ENCODE data around the gene DHFR.
"Not testable (repeated sequence)": the region's sequence is repeated elsewhere in the genome, so short reads cannot be mapped to it uniquely, and the experiment has no call there.

DHFR gene

DNA sequence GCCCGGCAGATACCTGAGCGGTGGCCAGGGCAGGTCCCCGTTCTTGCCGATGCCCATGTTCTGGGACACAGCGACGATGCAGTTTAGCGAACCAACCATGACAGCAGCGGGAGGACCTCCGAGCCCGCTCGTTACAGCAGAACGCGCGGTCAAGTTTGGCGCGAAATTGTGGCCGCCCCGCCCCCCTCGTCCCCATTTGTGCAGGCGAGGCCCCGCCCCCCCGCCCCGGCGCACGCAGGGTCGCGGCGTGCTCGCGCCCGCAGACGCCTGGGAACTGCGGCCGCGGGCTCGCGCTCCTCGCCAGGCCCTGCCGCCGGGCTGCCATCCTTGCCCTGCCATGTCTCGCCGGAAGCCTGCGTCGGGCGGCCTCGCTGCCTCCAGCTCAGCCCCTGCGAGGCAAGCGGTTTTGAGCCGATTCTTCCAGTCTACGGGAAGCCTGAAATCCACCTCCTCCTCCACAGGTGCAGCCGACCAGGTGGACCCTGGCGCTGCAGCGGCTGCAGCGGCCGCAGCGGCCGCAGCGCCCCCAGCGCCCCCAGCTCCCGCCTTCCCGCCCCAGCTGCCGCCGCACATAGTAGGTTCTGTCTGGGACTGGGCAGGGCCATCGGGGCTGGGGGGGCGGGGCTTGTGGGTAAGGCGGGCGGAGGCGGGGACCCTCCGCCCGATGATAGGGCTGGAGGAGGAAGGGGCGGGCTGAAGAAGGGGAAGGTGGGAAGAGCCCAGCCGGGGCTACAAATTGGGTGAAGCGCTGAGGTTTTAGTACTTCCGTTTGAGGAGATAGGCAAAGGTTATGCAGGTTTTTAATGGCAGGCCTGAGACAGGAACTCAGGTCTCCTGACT lies at the start of gene DHFR, which contains the start of gene MSH3:
TSS of gene DHFR (minus strand) at position 593 of the 840 bp plus-strand sequence. CDS start at position 99, 494 bp downstream.
TSS of gene MSH3 (plus strand) at position 262 of the 840 bp plus-strand sequence. CDS start at position 338, 76 bp downstream.
- DNase-seq (ENCODE audit: low spot score), result peak; percentile 89

DNA sequence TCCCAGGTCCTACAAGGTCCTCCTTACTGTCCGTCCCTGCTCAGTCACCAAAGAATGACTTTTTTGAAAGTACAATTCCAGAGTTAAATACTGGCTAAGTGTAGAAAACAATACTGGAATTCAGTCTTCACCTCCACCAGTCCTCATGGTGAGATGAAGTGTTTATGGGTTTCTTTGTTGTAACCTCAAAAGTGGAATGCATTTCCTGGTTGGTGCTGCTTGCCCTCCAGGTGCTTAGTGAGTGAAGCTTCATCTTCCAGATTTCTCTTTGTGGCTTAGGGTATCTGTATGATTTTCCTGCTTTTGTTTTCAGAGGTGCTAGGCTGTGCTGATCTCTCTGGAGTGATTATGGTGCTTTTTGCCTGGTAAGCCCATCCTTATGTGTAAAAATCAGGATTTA lies 49.4 kb upstream of the DHFR start:
- peak; percentile 5 for DNase-seq (ENCODE audit: low spot score)

DNA sequence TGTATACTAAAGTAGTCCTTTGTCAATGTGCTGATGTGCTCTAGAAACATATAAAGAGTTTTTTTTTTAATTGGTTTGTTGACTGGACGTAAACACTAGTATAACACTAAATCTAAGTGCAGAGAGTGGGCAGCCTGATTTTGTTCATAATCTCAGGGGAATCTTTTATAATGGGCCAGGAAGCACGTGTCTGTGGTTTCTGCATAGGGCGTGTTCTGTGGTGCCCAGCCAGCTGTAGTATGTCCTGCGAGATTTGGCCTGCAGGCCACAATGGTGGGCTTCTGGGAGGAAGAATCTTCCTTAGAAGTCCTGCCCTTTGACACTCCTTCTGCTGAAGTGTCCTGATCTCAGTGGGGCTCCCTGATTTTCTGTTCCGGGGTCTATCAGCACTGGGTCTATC lies 49.0 kb upstream of the DHFR start:
- DNase-seq (ENCODE audit: low spot score), result peak; percentile 21

DNA sequence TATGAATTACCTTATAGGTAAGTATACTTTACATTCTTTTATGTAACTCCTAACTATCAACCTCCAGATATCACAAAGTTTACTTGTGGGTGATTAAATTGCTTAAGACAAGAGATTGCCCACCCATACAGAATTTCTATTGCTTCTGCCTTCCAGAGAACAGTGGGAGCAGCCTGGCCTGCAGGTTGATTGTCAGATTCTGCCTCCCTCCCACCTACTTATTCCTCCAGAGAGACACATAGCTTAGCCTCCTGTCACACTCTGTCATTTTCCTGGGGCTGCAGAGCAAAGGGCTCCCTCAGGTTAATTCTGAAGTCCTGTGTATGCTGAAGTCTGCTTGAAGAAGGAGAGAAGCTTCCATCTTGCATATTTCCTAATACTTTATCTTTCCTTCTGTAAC lies 48.5 kb upstream of the DHFR start:
- DNase-seq (ENCODE audit: low spot score), result no peak

DNA sequence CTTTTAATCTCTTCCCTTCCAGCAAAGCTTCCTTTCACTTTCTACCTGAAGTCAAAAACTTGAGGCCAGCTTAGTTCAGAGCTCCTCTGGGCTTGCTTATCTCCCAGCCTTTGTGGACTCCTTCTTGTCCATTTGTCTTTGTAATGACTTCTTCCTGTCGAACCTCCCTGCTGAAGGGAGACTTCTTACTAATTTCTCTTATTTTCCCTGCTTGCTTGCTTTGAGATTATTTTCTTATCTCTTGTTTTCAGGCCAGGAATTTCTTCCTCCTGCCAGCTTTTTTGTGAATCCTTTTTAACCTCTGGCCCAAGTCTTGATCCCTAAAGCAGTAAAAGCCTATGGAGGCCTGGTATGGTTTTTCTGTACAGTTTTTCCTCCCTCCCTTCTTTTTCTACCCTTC lies 46.8 kb upstream of the DHFR start:
- no peak for DNase-seq (ENCODE audit: low spot score)

DNA sequence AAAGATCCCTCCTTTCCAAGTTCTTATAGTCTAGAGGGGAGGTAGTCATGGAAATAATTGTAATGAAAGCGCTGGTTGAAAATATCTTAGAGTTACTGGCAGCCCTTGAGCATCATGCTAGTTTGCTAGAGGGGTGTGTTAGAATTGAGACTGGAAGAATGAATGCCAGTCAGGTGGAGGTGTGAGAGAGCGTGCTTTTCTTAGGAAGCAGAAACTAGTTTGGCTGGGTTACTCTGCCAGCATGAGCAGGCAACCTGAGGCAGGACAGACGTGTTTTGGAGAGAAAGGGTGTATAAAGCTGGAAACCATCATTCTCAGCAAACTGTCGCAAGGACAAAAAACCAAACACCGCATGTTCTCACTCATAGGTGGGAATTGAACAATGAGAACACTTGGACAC lies 43.6 kb upstream of the DHFR start:
- no peak for DNase-seq (ENCODE audit: low spot score)

DNA sequence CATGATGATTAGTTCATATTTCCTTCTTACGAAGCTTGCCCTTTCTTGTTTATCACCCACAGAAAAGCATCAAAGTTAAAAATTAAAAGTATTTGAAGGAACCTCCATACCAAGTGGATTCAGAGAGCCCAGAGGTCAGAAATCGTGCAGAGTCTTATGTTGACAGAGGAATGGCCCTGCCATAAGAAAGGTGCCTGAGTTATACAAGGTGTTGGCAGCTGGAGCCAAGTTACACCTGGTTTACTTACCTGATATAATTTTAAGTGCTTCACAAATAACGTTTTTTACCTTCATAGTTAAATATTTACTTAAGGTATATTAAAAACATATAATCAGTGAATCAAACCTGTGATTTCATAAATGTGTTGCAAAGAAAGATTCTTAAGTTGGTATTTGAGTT lies 42.3 kb upstream of the DHFR start:
- DNase-seq (ENCODE audit: low spot score), result no peak

DNA sequence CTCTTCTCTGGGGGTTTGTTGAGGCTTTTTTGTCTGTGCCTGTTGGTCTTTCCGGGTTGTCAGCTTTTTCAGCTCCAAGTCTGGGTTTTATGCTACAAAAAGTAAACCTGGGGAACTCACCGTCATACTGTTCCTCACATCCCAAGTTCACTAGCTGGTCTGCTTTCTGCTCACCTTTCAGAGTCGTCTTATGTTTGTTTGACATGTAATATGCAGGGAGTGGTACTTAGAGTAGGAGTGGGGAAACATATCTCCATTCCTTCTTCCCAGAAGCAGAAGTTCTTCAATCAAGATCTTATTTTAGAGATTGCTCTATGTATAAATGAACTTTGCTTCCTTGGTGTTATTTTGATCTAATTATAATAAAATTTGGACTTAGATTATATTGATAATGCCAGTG lies 41.7 kb upstream of the DHFR start:
- DNase-seq (ENCODE audit: low spot score), result no peak

DNA sequence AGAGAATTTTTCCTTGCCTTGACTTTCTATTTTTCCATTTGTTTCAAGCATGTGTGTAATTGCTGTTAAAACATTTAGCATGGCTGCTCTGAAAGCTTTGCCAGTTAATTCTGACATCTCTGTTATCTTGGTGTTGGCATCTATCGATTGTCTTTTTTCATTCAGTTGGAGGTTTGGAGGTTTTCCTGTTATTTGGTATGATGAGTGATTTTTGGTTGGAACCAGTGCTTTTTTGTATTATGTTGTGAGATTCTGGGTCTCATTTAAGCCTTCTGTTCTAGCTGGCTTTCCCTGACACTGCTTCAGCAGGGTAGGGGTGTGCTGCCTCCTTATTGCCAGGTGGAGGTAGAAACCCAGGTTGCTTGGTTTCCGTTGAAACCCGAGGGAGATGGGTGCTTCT lies 40.9 kb upstream of the DHFR start:
- no peak for DNase-seq (ENCODE audit: low spot score)

DNA sequence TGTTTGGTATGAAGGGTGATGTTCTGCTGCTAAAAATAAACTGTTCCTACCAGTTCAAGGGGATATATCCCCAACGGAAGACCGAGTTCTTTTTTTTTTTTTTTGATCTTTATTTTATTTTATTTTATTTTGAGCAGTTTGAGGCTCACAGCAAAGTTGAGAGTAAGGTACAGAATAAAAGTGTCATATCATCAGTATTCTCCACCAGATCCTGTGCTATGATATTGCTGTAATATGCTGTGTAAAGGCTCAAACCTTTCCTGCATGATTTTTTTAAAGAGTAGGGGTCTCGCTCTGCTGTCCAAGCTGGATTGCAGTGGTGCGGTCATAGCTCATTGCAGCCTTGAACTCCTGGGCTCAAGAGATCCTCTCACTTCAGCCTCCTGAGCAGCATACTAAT lies 34.8 kb upstream of the DHFR start:
- no peak for DNase-seq (ENCODE audit: low spot score)

DNA sequence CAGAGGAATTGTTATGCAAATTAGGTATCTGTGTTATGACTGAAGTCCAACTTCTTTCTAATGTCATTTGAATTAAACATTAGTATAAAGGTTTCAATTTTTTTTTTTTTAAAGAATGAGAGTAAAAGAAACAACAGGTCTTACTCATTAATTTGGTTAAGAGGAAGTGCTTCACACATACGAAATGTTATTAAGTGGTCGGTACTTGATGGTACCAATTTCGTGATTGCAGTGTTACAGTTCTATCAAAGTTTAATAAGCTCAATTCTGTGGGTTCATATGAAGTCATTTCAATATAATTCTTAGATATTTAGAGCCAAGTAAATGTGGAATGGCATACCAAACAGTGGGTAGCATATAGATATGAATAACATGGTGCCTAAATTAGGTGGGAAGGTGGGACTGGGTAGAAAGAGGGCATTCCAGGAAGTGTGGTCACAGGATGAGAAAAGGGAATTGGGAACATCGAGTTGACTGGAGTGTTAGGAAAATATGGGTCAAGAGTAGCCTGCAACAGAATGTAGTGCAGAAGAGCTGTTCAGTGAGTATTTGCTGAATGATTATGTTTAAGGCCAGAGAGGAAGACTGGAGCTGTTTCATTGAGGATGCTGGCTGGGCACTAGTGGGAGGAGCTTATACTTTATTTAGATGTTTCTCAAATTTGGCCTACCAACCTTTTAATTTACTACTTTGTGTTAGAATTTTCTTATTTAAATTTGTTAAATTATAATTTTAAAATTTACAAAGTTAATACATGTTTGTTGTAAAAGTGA lies 34.1 kb upstream of the DHFR start:
- DNase-seq (ENCODE audit: low spot score), result no peak

DNA sequence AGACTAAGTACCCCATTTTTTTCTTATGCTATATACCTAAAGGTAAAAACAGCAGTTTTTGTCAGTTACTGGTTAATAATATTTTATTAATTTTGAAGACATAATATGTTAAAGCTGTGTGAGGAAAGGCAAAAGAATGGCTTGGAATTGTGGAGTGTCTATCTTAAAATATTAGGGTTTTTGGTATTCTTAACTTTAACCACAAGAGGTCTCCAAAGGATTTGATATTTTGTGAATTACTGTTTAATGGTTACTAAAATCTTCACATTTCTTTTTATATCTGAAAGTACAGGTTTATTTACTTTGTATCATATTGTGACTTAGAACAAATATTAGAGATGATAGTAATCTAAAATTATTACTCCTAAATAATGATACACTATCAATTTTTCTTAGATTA lies 32.0 kb upstream of the DHFR start:
- DNase-seq (ENCODE audit: low spot score), result peak; percentile 9

DNA sequence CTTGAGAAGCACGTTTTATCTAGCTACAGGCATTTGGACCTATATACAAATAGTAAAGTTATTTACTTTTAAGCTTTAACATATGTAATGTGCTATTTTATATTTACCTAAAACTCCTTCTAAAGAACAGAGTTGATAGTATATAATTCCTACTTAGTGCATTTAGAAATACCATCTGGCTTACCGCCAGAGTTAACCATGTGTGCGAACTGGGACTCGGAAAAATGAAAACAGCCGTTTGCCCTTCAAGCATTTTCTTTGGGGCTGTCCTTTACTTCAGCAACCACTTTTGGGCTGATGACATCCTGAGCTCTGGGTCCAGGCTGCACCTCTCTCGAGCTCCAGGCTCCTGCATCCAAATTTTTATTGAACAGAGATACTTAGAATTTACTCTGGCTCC lies 21.9 kb upstream of the DHFR start:
- no peak for DNase-seq (ENCODE audit: low spot score)

DNA sequence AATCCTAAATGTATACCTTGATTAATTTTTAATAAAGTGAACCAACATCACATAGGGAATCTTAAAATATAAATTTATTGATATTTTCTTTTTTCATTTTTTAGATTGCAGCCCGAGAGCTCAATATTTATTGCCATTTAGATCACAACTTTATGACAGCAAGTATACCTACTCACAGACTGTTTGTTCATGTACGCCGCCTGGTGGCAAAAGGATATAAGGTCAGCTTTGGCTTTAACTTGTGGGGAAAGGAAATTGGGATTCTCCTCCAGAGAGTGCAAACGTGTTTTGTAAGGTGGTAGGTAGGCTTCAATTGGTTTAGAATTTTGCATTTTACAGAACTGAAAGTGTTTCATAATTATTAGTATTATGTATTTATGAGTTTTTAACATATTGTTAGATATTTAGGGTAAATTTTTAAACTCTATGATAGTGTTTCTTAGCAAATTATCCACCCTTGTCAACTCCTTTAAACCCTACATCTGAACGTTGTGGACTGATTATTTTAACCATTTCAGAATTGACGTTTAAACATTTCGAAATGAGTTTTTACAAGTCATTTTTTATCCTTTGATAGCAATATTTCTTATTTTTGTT lies 17.5 kb upstream of the DHFR start:
- DNase-seq (ENCODE audit: low spot score), result peak; percentile 67

DNA sequence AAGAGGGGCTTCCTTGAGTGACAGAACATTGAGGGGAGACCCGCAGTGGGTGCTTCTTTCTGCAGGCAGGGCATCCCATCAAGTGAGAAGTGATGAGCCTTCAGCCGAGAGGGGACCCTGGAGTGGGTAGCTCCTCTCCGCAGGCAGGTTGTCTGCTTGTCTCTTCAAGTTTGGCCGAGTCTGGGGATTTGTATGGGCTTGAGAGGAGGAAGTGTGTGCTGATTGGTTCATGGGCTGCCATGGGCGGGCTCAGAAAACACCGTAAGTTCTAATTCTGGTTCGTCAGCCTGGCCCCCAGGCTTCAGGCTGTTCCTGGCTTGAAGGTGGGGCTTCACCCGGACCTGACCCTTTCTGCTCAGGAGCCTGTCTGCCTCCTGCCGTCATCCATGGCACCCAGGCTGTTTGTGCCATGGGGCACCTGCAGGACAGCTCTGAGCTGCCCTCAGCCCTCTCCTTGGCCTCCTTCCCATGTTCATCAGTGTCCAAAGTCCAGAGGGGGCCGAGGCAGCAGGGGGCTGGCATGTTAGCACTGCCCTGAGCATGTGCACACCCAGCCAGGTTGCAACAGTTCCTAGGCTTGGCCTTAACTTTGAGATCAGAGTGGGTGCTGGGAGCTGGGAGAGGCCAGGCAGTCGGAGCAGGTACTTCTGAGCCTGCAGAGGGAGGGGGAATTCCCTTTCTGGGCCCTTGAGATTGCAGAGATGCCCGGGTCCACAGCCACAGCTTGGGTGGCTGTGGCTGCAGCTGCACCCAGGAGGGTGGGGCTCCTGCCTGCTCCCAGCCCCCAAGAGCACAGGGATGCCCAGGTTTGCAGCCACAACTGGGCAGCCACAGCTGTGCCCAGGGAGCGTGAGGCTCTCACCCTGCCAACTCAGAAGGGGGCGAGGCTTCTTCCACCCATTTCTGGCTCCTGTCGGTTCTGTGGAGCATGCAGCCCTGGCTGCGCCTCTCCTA lies 13.5 kb upstream of the DHFR start:
- no peak for DNase-seq (ENCODE audit: low spot score)

DNA sequence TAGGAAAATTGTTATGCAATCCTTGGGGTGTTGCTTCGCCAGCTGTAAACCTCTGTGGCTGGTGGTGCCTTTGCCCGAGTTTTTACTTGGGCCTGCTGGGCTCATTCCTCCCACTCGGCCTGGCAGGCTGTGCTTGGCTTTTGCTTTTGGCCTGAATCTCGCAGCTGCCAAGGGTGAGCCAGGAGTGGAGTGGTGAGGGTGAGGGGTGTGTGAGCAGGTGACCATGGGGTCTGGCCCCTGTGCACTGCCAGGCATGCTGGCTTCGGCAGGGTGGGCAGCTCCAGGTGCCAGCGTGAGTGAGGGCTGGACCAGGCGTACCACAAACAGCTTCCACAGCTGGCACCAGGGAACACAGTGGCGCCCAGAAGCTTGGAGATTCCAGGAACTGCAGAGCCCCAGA lies 12.6 kb upstream of the DHFR start:
- no peak for DNase-seq (ENCODE audit: low spot score)

DNA sequence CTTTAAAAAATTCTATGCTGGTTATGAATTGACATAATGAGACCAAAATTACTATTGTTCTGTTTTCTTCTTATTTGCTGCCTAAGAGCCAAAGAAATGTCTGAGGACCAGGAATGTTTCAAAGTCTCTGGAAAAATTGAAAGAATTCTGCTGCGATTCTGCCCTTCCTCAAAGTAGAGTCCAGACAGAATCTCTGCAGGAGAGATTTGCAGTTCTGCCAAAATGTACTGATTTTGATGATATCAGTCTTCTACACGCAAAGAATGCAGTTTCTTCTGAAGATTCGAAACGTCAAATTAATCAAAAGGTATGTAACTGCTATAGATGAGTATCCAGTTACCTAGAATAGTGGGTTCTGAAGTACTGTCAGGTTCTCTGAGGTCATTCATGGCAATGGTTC lies 10.3 kb upstream of the DHFR start:
- DNase-seq (ENCODE audit: low spot score), result no peak

DNA sequence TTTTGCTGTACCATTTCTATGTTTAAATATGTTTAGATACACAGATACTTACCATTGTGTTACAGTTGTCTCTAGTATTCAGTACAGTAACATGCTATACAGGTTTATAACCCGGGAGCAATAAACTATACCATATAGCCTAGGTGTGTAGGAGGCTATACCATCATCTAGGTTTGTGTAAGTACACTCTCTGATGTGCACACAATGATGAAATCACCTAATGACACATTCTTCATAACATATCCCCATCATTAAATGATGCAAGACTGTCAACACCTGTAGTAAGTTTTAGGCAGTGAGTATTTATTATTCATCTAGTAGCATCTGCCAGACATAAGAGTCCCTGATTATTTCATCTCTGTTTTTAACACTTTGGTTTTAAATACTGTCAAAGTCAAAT lies 7.3 kb upstream of the DHFR start:
- peak; percentile 36 for DNase-seq (ENCODE audit: low spot score)

DNA sequence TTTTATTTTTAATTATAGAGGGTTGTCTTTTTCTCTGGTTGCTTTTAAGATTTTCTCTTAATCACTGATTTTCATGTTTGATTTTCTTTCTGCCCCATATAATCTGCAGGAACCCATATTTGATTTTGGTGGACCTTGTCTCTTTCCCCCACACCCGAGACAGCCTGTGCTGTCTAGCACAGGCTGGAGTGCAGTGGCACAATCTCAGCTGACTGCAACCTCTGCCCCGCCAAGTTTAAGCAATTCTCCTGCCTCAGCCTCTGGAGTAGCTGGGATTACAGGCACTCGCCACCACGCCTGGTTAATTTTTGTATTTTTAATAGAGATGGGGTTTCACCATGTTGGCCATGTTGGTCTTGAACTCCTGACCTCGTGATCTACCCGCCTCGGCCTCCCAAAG lies 5.9 kb upstream of the DHFR start:
- DNase-seq (ENCODE audit: low spot score), result not testable (repeated sequence)

DNA sequence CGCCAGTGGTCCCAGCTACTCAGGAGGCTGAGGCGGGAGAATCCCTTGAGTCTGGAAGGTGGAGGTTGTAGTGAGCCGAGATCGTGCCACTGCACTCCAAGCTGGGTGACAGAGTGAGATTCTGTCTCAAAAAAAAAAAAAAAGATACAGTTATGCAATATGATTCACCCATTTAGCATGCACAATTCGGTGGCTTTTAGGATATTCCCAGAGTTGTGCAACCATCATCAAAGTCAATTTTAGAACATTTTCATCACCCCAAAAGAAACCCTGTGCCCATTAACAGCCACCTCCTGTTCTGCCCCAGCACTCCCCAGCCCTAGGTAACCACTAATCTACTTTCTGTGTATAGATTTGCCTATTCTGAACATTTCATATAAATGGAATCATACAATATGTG lies 4.3 kb upstream of the DHFR start:
- no peak for DNase-seq (ENCODE audit: low spot score)

DNA sequence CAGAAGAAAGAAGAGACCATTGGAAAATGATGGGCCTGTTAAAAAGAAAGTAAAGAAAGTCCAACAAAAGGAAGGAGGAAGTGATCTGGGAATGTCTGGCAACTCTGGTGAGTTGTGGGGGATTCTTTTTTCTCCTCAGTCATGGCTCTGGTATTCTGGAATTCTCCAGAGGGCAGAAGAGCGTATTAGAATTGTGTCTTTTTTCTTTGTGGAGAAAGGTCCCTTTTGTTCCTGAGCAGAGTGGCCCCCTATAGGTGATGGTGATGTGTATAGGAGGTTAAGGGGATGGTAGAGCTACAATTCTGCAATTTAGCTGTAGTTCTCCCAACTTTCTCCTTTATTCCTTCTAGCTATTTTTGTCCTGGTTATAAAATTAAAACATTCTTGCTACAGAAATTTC lies 1.6 kb upstream of the DHFR start:
- peak; percentile 17 for DNase-seq (ENCODE audit: low spot score)
